Measurements from ENCODE around the gene SPAG7. TPM values are rescaled to one million over a fixed set of nuclear protein-coding genes. Genes with fewer than 3 reads are reported as not detected.

The SPAG7 gene
- polyA plus RNA-seq, 4 donors: 97.2 to 111 (median 106) TPM

Other genes starting within 250 kb of the SPAG7 start
- 10 to 100 TPM; 26.8 to 30.4 (median 28.4) TPM for gene MED11, start 236.4 kb downstream of the SPAG7 start, polyA plus RNA-seq (ENCODE audit: insufficient read length in 4 of 4)
- under 1 TPM; 0.32 to 0.95 (median 0.54) TPM for gene ZMYND15, start 228.0 kb downstream of the SPAG7 start, polyA plus RNA-seq (ENCODE audit: insufficient read length in 4 of 4)
- 10 to 100 TPM; 11.3 to 14.1 (median 12.2) TPM for gene CXCL16, start 227.9 kb downstream of the SPAG7 start, polyA plus RNA-seq (ENCODE audit: insufficient read length in 4 of 4)
- gene TM4SF5, start 195.9 kb downstream of the SPAG7 start, polyA plus RNA-seq (ENCODE audit: insufficient read length in 4 of 4): 1 to 10 TPM; 1.5 to 2.8 (median 2.1) TPM
- gene VMO1, start 181.5 kb downstream of the SPAG7 start, polyA plus RNA-seq (ENCODE audit: insufficient read length in 4 of 4): under 1 TPM; 0.42 to 0.74 (median 0.65) TPM
- gene GLTPD2, start 178.9 kb downstream of the SPAG7 start, polyA plus RNA-seq (ENCODE audit: insufficient read length in 4 of 4): 10 to 100 TPM in 1 of 4 donors, 1 to 10 TPM in 3; 5.7 to 11.5 (median 8.4) TPM
- gene PSMB6, start 171.7 kb downstream of the SPAG7 start, polyA plus RNA-seq (ENCODE audit: insufficient read length in 4 of 4): 100 to 1,000 TPM; 112 to 159 (median 133) TPM
- gene PLD2, start 160.7 kb downstream of the SPAG7 start, polyA plus RNA-seq (ENCODE audit: insufficient read length in 4 of 4): 10 to 100 TPM; 30.5 to 52.9 (median 43.5) TPM
- 10 to 100 TPM; 43.0 to 71.4 (median 57.4) TPM for gene MINK1, start 134.5 kb downstream of the SPAG7 start, polyA plus RNA-seq (ENCODE audit: insufficient read length in 4 of 4)
- 1 to 10 TPM; 1.2 to 2.4 (median 1.7) TPM for gene C17orf107, start 68.3 kb downstream of the SPAG7 start, polyA plus RNA-seq (ENCODE audit: insufficient read length in 4 of 4)
- 1 to 10 TPM; 1.3 to 2.4 (median 1.7) TPM for gene CHRNE, start 64.7 kb downstream of the SPAG7 start, polyA plus RNA-seq (ENCODE audit: insufficient read length in 4 of 4)
- 1 to 10 TPM; 1.4 to 3.1 (median 2.4) TPM for gene GP1BA, start 35.5 kb downstream of the SPAG7 start, polyA plus RNA-seq (ENCODE audit: insufficient read length in 4 of 4)
- gene SLC25A11, start 27.8 kb downstream of the SPAG7 start, polyA plus RNA-seq (ENCODE audit: insufficient read length in 4 of 4): 10 to 100 TPM; 71.0 to 94.7 (median 83.0) TPM
- 100 to 1,000 TPM; 129 to 142 (median 134) TPM for gene RNF167, start 27.5 kb downstream of the SPAG7 start, polyA plus RNA-seq (ENCODE audit: insufficient read length in 4 of 4)
- 100 to 1,000 TPM; 336 to 541 (median 424) TPM for gene PFN1, start 19.3 kb downstream of the SPAG7 start, polyA plus RNA-seq (ENCODE audit: insufficient read length in 4 of 4)
- 10 to 100 TPM; 17.7 to 35.0 (median 26.8) TPM for gene ENO3, start 16.7 kb downstream of the SPAG7 start, polyA plus RNA-seq (ENCODE audit: insufficient read length in 4 of 4)
- 10 to 100 TPM; 22.7 to 38.4 (median 27.9) TPM for gene CAMTA2, start 19.9 kb upstream of the SPAG7 start, polyA plus RNA-seq (ENCODE audit: insufficient read length in 4 of 4)
- gene INCA1, start 29.7 kb upstream of the SPAG7 start, polyA plus RNA-seq (ENCODE audit: insufficient read length in 4 of 4): 1 to 10 TPM; 6.4 to 9.9 (median 8.5) TPM
- 10 to 100 TPM; 77.1 to 93.7 (median 87.7) TPM for gene KIF1C, start 30.1 kb upstream of the SPAG7 start, polyA plus RNA-seq (ENCODE audit: insufficient read length in 4 of 4)
- gene SLC52A1, start 67.6 kb upstream of the SPAG7 start, polyA plus RNA-seq (ENCODE audit: insufficient read length in 4 of 4): under 1 TPM; 0.21 to 0.51 (median 0.36) TPM
- gene ZFP3, start 110.7 kb upstream of the SPAG7 start, polyA plus RNA-seq (ENCODE audit: insufficient read length in 4 of 4): 10 to 100 TPM; 11.9 to 15.7 (median 14.4) TPM
- gene ZNF232, start 144.1 kb upstream of the SPAG7 start, polyA plus RNA-seq (ENCODE audit: insufficient read length in 4 of 4): 10 to 100 TPM; 19.1 to 53.1 (median 21.7) TPM
- 10 to 100 TPM in 1 of 4 donors, 1 to 10 TPM in 3; 2.2 to 20.1 (median 3.6) TPM for gene USP6, start 148.2 kb upstream of the SPAG7 start, polyA plus RNA-seq (ENCODE audit: insufficient read length in 4 of 4)
- gene ZNF594, start 224.1 kb upstream of the SPAG7 start, polyA plus RNA-seq (ENCODE audit: insufficient read length in 4 of 4): 10 to 100 TPM; 16.6 to 28.9 (median 22.7) TPM